ENCODE data around the gene FLRT3. TPM values are rescaled to one million over a fixed set of nuclear protein-coding genes. Genes with fewer than 3 reads are reported as not detected.

FLRT3 gene
- total and polyA plus RNA-seq, 4 donors = 23.5 to 144 (median 48.9) TPM

DNA sequence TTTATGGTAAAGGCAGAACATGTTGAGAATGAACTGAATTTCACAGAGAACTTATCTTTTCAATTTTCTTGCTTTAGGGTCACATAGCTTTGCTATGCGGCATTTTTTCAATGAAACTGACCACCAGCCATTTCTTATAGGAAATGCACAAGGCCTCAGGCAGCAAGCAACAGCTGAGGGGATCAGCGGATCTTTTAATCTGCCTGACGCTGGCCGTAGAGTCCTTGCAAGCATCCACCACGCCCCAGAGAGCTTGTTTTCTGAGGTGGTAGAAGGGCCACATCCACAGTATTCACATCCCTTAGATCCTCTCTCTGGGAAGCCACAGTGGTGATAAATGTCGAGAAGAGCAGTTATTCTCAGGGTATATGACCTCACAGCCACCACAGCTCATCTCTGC is 34.3 kb downstream of the FLRT3 start:
- 81 to 88% methylated on average over 6 of the region's 6 CpGs for WGBS, 2 donors
- no peaks in the 10 kb centered on the region for H3K27me3 ChIP-seq (ENCODE audit: control insufficient read depth in 3 of 3, insufficient read depth in 3 of 3, low read length in 2 of 3)
- H3K9ac ChIP-seq (ENCODE audit: insufficient read depth in 1 of 2, low read length in 2 of 2) = no peak overlapping the region

GRCh38 chr20:14299831-14300230 is 37.6 kb downstream of the FLRT3 start:
- H3K27me3 ChIP-seq (ENCODE audit: control insufficient read depth in 3 of 3, insufficient read depth in 3 of 3, low read length in 2 of 3) = no peaks in the 10 kb centered on the region
- no peak overlapping the region for H3K4me3 ChIP-seq
- ATAC-seq (ENCODE audit: insufficient read depth, low FRiP score) = no peak
- DNase-seq = no peak
- H3K27ac ChIP-seq (ENCODE audit: low read depth in 1 of 2, low read length in 1 of 2) = no peak overlapping the region
- no peak overlapping the region for H3K9ac ChIP-seq (ENCODE audit: insufficient read depth in 1 of 2, low read length in 2 of 2)
- no peaks in the 10 kb centered on the region for H3K9me3 ChIP-seq (ENCODE audit: control insufficient read depth in 4 of 4, insufficient read depth in 3 of 4, low read length in 3 of 4)
- WGBS, 2 donors = 82 to 90% methylated on average over 4 of the region's 4 CpGs
- no peaks in the 10 kb centered on the region for H3K4me1 ChIP-seq (ENCODE audit: control insufficient read depth in 5 of 5, insufficient read depth in 5 of 5, low read length in 5 of 5)
- H3K36me3 ChIP-seq (ENCODE audit: control insufficient read depth in 4 of 4, insufficient read depth in 4 of 4, low read length in 4 of 4) = no peaks in the 10 kb centered on the region
- TF ChIP-seq CTCF (IDR thresholded peaks at IDR 0.05; ENCODE audit: control extremely low read depth, extremely low read depth) = no peak

More for the DNA sequence above, 34.3 kb downstream of the FLRT3 start:
- DNase-seq (no peak), ATAC-seq (ENCODE audit: insufficient read depth, low FRiP score) (no peak)
- H3K27ac ChIP-seq (ENCODE audit: low read depth in 1 of 2, low read length in 1 of 2) = no peak overlapping the region
- H3K4me3 ChIP-seq = no peak overlapping the region
- H3K4me1 ChIP-seq (ENCODE audit: control insufficient read depth in 5 of 5, insufficient read depth in 5 of 5, low read length in 5 of 5) = no peaks in the 10 kb centered on the region
- no peaks in the 10 kb centered on the region for H3K36me3 ChIP-seq (ENCODE audit: control insufficient read depth in 4 of 4, insufficient read depth in 4 of 4, low read length in 4 of 4)
- TF ChIP-seq CTCF (IDR thresholded peaks at IDR 0.05; ENCODE audit: control extremely low read depth, extremely low read depth) = no peak
- H3K9me3 ChIP-seq (ENCODE audit: control insufficient read depth in 4 of 4, insufficient read depth in 3 of 4, low read length in 3 of 4) = no peaks in the 10 kb centered on the region

DNA sequence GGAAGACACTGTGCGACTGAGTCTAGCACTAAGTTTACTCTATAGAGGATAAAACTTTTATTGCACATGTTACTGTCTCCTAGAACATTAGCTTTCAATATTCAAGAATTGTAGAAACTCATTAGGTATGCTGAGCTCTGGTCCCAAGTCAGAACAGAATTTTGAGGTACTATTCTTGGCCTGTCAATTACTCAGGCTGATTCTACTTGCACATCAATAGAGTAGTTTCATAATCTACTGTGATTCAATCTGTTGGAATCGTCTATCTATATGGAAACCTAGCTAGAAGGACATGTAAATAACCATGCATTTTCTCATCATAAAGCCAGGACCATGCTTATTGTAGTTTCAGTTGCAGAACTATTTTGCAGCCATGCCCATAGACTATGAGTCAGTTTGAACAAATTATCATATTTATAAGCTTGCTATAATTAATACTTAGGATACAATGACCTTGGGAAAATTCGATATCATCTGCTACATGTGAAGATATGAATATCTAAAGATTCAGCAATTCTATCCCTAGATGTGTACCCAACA is 41.6 kb downstream of the FLRT3 start:
- ATAC-seq (ENCODE audit: insufficient read depth, low FRiP score) = no peak
- no peak for TF ChIP-seq CTCF (IDR thresholded peaks at IDR 0.05; ENCODE audit: control extremely low read depth, extremely low read depth)

DNA sequence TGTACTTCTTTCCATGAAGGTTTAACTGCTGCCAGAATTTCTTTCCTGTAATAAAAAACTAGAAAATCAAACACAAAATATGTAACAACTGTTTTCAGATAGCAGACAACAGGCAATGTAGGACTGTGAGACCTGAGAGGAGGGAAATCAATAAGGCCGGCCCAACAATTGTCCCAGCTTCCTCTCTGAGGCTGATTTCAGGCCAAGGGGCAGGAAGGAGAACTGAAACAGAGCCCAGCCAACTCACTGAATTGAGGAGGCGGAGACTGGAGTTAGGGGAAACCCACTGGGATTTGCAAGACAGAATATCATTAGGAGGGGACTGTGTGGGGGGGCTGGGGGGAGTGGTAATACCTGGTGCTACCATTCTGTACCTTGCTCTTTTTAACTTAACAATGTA is 42.2 kb downstream of the FLRT3 start:
- no peak for TF ChIP-seq CTCF (IDR thresholded peaks at IDR 0.05; ENCODE audit: control extremely low read depth, extremely low read depth)
- Histone ChIP-seq H3K27ac (ENCODE audit: low read depth in 1 of 2, low read length in 1 of 2) (no peak overlapping the region), H3K9ac (ENCODE audit: insufficient read depth in 1 of 2, low read length in 2 of 2) (no peak overlapping the region), H3K4me3 (no peak overlapping the region), H3K27me3 (ENCODE audit: control insufficient read depth in 3 of 3, insufficient read depth in 3 of 3, low read length in 2 of 3) (no peaks in the 10 kb centered on the region), H3K9me3 (ENCODE audit: control insufficient read depth in 4 of 4, insufficient read depth in 3 of 4, low read length in 3 of 4) (no peaks in the 10 kb centered on the region), H3K36me3 (ENCODE audit: control insufficient read depth in 4 of 4, insufficient read depth in 4 of 4, low read length in 4 of 4) (no peaks in the 10 kb centered on the region), H3K4me1 (ENCODE audit: control insufficient read depth in 5 of 5, insufficient read depth in 5 of 5, low read length in 5 of 5) (no peaks in the 10 kb centered on the region)
- WGBS, 2 donors = 12 to 21% methylated on average over 2 of the region's 2 CpGs
- ATAC-seq (ENCODE audit: insufficient read depth, low FRiP score) (no peak), DNase-seq (no peak)

More for the DNA sequence above, 41.6 kb downstream of the FLRT3 start:
- no peaks in the 10 kb centered on the region for H3K27me3 ChIP-seq (ENCODE audit: control insufficient read depth in 3 of 3, insufficient read depth in 3 of 3, low read length in 2 of 3)
- H3K4me1 ChIP-seq (ENCODE audit: control insufficient read depth in 5 of 5, insufficient read depth in 5 of 5, low read length in 5 of 5) = no peaks in the 10 kb centered on the region
- H3K9me3 ChIP-seq (ENCODE audit: control insufficient read depth in 4 of 4, insufficient read depth in 3 of 4, low read length in 3 of 4) = no peaks in the 10 kb centered on the region
- no peaks in the 10 kb centered on the region for H3K36me3 ChIP-seq (ENCODE audit: control insufficient read depth in 4 of 4, insufficient read depth in 4 of 4, low read length in 4 of 4)
- H3K27ac ChIP-seq (ENCODE audit: low read depth in 1 of 2, low read length in 1 of 2) = no peak overlapping the region
- no peak overlapping the region for H3K9ac ChIP-seq (ENCODE audit: insufficient read depth in 1 of 2, low read length in 2 of 2)
- H3K4me3 ChIP-seq = no peak overlapping the region
- DNase-seq = no peak
- 39 to 56% methylated on average over 3 of the region's 3 CpGs for WGBS, 2 donors
